Activated effector memory CD4-positive, alpha-beta T cell treated with anti-CD3 and anti-CD28 coated beads, Interleukin-2, amount 50 U/mL, for 16 hours (primary cell): ENCODE data around the gene LCP2.

Experiments
- DNase-seq: peaks from one replicate; pipeline ENCODE4 v3.0.0-alpha.2; 2020

LCP2 gene

GRCh38 chr5:170206216-170206615 is 91.4 kb downstream of the LCP2 start:
- no peak for DNase-seq

GRCh38 chr5:170204202-170204601 is 93.4 kb downstream of the LCP2 start:
- DNase-seq, result no peak

- no peak for DNase-seq
Observed at GRCh38 chr5:170202117-170202516, 95.5 kb downstream of the LCP2 start.

- DNase-seq, result no peak
Observed at GRCh38 chr5:170201311-170201710, 96.3 kb downstream of the LCP2 start.

- DNase-seq, result no peak
Observed at GRCh38 chr5:170200876-170201275, 96.7 kb downstream of the LCP2 start.
